Measurements from ENCODE around the gene RASAL2. TPM values are rescaled to one million over a fixed set of nuclear protein-coding genes. Genes with fewer than 3 reads are reported as not detected.

RASAL2 gene
- total RNA-seq, 1 donor from 2014 or later, result 44.2 TPM

DNA sequence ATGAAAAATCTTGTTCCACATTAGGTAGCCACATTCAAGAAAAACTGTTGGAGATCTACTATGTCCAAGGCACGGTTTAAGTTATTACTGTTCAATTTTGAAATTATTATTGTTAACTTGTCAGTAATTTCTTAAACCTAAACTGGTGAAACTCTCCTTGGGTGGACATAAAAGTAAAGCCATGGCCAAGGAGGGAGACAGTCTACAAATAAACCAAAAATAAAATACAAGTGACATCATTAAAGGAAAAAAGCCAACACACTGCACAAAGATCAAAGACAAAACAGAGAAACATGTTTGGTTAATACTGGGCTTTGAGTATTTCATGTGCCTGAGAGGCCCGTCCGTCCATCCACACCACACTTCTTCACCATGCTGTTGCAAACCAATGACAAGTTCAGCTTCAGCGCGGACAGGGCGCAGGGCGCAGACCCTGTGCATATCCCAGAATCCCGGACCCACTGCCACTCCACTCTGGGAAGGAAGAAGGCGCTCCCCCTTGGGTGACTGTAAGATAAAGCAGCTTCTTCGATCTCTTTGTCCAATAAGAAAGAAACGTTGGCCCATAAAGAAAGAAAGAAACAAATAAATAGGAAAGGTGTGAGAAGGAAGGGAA, 918 bp upstream of the RASAL2 start:
- H3K36me3 ChIP-seq (ENCODE audit: insufficient read depth, low read length), result no peaks in the 10 kb centered on the region
- Mint-ChIP-seq H3K36me3 (ENCODE audit: low read depth, unreplicated experiment) (peaks cover 2% of the 10 kb centered on the region), H3K9me3 (ENCODE audit: unreplicated experiment) (no peaks in the 10 kb centered on the region), H3K27me3 (ENCODE audit: low read depth, unreplicated experiment) (no peaks in the 10 kb centered on the region), H3K4me1 (ENCODE audit: low read depth, unreplicated experiment) (peaks cover 27% of the 10 kb centered on the region), H3K27ac (ENCODE audit: unreplicated experiment) (peak overlapping the region; percentile 89), H3K4me3 (ENCODE audit: unreplicated experiment) (peak overlapping the region; percentile 98)
- peak overlapping the region; percentile 90 for H3K4me3 ChIP-seq (ENCODE audit: insufficient read depth, low read depth, low read length)
- H3K27me3 ChIP-seq (ENCODE audit: insufficient read depth, low read length), result no peaks in the 10 kb centered on the region
- TF ChIP-seq, protein P1, sequence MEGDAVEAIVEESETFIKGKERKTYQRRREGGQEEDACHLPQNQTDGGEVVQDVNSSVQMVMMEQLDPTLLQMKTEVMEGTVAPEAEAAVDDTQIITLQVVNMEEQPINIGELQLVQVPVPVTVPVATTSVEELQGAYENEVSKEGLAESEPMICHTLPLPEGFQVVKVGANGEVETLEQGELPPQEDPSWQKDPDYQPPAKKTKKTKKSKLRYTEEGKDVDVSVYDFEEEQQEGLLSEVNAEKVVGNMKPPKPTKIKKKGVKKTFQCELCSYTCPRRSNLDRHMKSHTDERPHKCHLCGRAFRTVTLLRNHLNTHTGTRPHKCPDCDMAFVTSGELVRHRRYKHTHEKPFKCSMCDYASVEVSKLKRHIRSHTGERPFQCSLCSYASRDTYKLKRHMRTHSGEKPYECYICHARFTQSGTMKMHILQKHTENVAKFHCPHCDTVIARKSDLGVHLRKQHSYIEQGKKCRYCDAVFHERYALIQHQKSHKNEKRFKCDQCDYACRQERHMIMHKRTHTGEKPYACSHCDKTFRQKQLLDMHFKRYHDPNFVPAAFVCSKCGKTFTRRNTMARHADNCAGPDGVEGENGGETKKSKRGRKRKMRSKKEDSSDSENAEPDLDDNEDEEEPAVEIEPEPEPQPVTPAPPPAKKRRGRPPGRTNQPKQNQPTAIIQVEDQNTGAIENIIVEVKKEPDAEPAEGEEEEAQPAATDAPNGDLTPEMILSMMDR (IDR thresholded peaks at IDR 0.05; ENCODE audit: insufficient read depth, low read depth, low read length), result no peak
- TF ChIP-seq EZH2 (IDR thresholded peaks at IDR 0.05; ENCODE audit: insufficient read depth, low read length), result no peak
- H3K9ac ChIP-seq (ENCODE audit: low read length), result peak overlapping the region; percentile 88
- DNase-seq (ENCODE audit: low read depth), result no peak
- H3K4me2 ChIP-seq (ENCODE audit: low read length), result peak overlapping the region; percentile 95
- H3K79me2 ChIP-seq (ENCODE audit: insufficient read depth, low read length), result peaks cover 45% of the 10 kb centered on the region
- H3K27ac ChIP-seq (ENCODE audit: low read depth, low read length), result peak overlapping the region; percentile 76
- no peaks in the 10 kb centered on the region for H3K9me3 ChIP-seq (ENCODE audit: insufficient read depth, low read depth, low read length)
- peaks cover 29% of the 10 kb centered on the region for H4K20me1 ChIP-seq (ENCODE audit: insufficient read depth, low read length)
- FAIRE-seq, result no peak
- peaks cover 25% of the 10 kb centered on the region for H3K4me1 ChIP-seq (ENCODE audit: insufficient read depth, low read length)
- peak overlapping the region; percentile 83 for H2AFZ ChIP-seq (ENCODE audit: low read depth, low read length)

DNA sequence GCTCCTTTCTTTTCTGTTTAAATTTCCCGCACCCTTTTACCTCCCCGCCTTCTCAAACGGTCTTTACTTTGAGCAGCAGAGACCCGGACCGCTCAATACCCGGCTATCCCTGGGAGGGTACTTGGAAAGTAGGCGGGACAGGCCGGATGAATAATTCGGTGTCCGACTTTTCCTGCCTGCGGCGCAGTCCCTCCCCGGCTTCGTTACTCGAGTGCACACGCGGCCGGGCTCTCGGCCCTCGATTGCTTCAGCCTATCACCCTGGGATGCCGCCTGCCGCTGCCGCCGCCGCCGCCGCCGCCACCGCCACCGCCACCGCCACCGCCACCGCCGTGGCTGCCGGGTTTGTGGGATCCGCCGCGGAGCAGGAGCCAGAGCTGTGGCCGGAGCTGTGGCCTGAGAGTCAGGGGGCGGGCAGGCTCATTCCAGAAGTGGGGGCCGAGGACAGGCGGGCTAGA, 382 bp upstream of the RASAL2 start:
- Mint-ChIP-seq H3K9me3 (ENCODE audit: unreplicated experiment) (no peaks in the 10 kb centered on the region), H3K4me1 (ENCODE audit: low read depth, unreplicated experiment) (peaks cover 32% of the 10 kb centered on the region), H3K27ac (ENCODE audit: unreplicated experiment) (peak overlapping the region; percentile 89), H3K36me3 (ENCODE audit: low read depth, unreplicated experiment) (no peaks in the 10 kb centered on the region), H3K4me3 (ENCODE audit: unreplicated experiment) (peak overlapping the region; percentile 98), H3K27me3 (ENCODE audit: low read depth, unreplicated experiment) (no peaks in the 10 kb centered on the region)
- Histone ChIP-seq H2AFZ (ENCODE audit: low read depth, low read length) (peak overlapping the region; percentile 83), H3K79me2 (ENCODE audit: insufficient read depth, low read length) (peaks cover 51% of the 10 kb centered on the region), H3K27ac (ENCODE audit: low read depth, low read length) (peak overlapping the region; percentile 83), H3K9me3 (ENCODE audit: insufficient read depth, low read depth, low read length) (no peaks in the 10 kb centered on the region), H4K20me1 (ENCODE audit: insufficient read depth, low read length) (peaks cover 33% of the 10 kb centered on the region), H3K4me3 (ENCODE audit: insufficient read depth, low read depth, low read length) (peak overlapping the region; percentile 90), H3K4me2 (ENCODE audit: low read length) (peak overlapping the region; percentile 95), H3K36me3 (ENCODE audit: insufficient read depth, low read length) (no peaks in the 10 kb centered on the region), H3K9ac (ENCODE audit: low read length) (peak overlapping the region; percentile 88), H3K4me1 (ENCODE audit: insufficient read depth, low read length) (peaks cover 29% of the 10 kb centered on the region), H3K27me3 (ENCODE audit: insufficient read depth, low read length) (no peaks in the 10 kb centered on the region)
- FAIRE-seq, result no peak
- no peak for TF ChIP-seq EZH2 (IDR thresholded peaks at IDR 0.05; ENCODE audit: insufficient read depth, low read length)
- TF ChIP-seq, protein P1 (IDR thresholded peaks at IDR 0.05; ENCODE audit: insufficient read depth, low read depth, low read length), result no peak
- peak; percentile 96 for DNase-seq (ENCODE audit: low read depth)
